GM13976 (cell line): ENCODE measurements around the gene VGLL4.

Source experiments
- DNase-seq: peaks from one replicate; pipeline ENCODE4 v3.0.0; 2012; ENCODE audit warnings: low spot score
- CTCF ChIP-seq: IDR thresholded peaks from 2 replicates; pipeline ENCODE4 v1.5.1; 2012; ENCODE audit warnings: borderline replicate concordance, mild to moderate bottlenecking; ENCODE audit not compliant: insufficient read depth; ENCODE audit errors: extremely low read depth, missing control alignments, control extremely low read depth
- in situ Hi-C: fragments of 300-500 bp; cut with MboI; formaldehyde crosslinking; loops from one replicate; pipeline ENCODE4 v1.12.0; 2022; ENCODE audit warnings: low sequenced_read_pairs, mixed read lengths, inconsistent platforms; ENCODE audit not compliant: unreplicated experiment

VGLL4 gene

GRCh38 chr3:11554666-11555065 lies 89.0 kb downstream of the VGLL4 start:
- no peak for TF ChIP-seq CTCF
- DNase-seq, result no peak
- in situ Hi-C loops, result no loop called here

- no peak for DNase-seq
- in situ Hi-C loops, result no loop called here
- no peak for TF ChIP-seq CTCF
Measured at GRCh38 chr3:11554236-11554610, 89.5 kb downstream of the VGLL4 start.

GRCh38 chr3:11553436-11554235 lies 90.1 kb downstream of the VGLL4 start:
- DNase-seq, result no peak
- in situ Hi-C loops, result no loop called here

GRCh38 chr3:11552289-11553264 lies 91.1 kb downstream of the VGLL4 start:
- DNase-seq, result no peak
- no peak for TF ChIP-seq CTCF
- in situ Hi-C loops, result no loop called here

More at GRCh38 chr3:11553436-11554235, 90.1 kb downstream of the VGLL4 start:
- no peak for TF ChIP-seq CTCF

- no peak for DNase-seq
- in situ Hi-C loops, result no loop called here
- TF ChIP-seq CTCF, result no peak
Measured at GRCh38 chr3:11551036-11551435, 92.7 kb downstream of the VGLL4 start.

GRCh38 chr3:11549580-11550140 lies 94.1 kb downstream of the VGLL4 start:
- in situ Hi-C loops, result no loop called here
- no peak for DNase-seq
- no peak for TF ChIP-seq CTCF
